DND-41 (cell line): ENCODE results near the gene MED29.

ENCODE experiments used
- EZH2 ChIP-seq: IDR thresholded peaks from 3 replicates; pipeline ENCODE4 v1.6.1; 2012; ENCODE audit warnings: borderline replicate concordance, low read depth, mild to moderate bottlenecking, moderate library complexity, low read length, inconsistent platforms; ENCODE audit not compliant: severe bottlenecking
- TF ChIP-seq, protein P1 (sequence below): IDR thresholded peaks from 2 replicates; pipeline ENCODE4 v1.5.1; 2012; ENCODE audit warnings: borderline replicate concordance, low read length, moderate library complexity, mild to moderate bottlenecking; ENCODE audit not compliant: poor library complexity, severe bottlenecking; ENCODE audit errors: extremely low read depth

DNA sequence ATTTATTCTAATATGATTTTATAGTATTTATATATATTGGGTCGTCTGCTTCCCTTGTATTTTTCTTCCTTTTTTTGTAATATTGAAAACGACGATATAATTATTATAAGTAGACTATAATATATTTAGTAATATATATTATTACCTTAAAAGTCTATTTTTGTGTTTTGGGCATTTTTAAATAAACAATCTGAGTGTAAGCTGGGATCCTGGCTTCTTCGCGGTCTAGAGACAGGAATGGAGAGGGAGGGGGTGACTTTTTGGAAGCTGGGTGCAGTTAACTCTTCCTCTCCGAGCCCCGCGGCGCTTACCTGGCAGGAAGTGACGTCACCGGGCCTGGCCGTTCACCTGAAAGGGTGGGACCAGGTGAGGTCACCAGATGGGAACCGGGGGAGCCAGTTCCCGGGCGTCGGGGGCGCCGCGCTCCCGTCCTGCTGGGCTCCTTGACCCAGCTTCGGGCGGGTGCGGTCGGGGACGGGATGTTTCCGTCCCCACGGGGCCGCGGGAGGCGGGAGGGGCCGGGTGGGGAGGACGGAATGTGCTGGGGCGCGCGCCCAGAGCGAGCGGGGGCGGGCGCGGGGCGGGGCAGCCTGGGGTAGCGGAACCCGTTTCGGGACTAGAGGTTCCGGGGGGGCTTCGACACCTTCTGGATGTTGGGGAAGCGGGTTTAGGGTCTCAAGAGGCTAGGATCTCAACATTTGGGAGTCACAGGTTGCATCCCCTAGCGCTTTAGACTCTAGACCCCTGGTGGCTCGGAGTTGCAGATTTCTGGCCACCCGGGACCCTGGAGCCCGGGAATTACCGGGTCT, 18.2 kb downstream of the MED29 start:
- TF ChIP-seq, protein P1, sequence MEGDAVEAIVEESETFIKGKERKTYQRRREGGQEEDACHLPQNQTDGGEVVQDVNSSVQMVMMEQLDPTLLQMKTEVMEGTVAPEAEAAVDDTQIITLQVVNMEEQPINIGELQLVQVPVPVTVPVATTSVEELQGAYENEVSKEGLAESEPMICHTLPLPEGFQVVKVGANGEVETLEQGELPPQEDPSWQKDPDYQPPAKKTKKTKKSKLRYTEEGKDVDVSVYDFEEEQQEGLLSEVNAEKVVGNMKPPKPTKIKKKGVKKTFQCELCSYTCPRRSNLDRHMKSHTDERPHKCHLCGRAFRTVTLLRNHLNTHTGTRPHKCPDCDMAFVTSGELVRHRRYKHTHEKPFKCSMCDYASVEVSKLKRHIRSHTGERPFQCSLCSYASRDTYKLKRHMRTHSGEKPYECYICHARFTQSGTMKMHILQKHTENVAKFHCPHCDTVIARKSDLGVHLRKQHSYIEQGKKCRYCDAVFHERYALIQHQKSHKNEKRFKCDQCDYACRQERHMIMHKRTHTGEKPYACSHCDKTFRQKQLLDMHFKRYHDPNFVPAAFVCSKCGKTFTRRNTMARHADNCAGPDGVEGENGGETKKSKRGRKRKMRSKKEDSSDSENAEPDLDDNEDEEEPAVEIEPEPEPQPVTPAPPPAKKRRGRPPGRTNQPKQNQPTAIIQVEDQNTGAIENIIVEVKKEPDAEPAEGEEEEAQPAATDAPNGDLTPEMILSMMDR, result no peak
- TF ChIP-seq EZH2, result no peak
